Left lung (tissue), 10 donors: ENCODE results near the gene TMPRSS11E. TPM values are rescaled to one million over a fixed set of nuclear protein-coding genes. Genes with fewer than 3 reads are reported as not detected.
"Not testable (repeated sequence)": the region's sequence is repeated elsewhere in the genome, so short reads cannot be mapped to it uniquely, and the experiment has no call there.

Source experiments
- ATAC-seq: fragments of 200-7000 bp; cut with Tn5 transposase; one replicate; pipeline ENCODE4 v1.9.1; 2020; ENCODE audit warnings: moderate library complexity
- DNase-seq, 4 donors: peaks; one replicate each; pipeline ENCODE4 v3.0.0-alpha.2; 2013 to 2020
- H3K27ac ChIP-seq, 2 donors: fragments of 200-600 bp; sonication (generic) in 1 of 2; one replicate each; pipeline versions ENCODE4 v1.5.0 to v1.8.0; 2020 to 2021
- H3K27me3 ChIP-seq, 2 donors: fragments of 200-600 bp; sonication (generic) in 1 of 2; one replicate each; pipeline versions ENCODE4 v1.5.0 to v1.8.0; 2020 to 2021
- H3K36me3 ChIP-seq, 2 donors: fragments of 200-600 bp; sonication (generic) in 1 of 2; one replicate each; pipeline versions ENCODE4 v1.5.0 to v1.8.0; 2020 to 2021
- H3K4me1 ChIP-seq, 2 donors: fragments of 200-600 bp; one replicate each; pipeline ENCODE4 v1.8.0; 2021
- H3K4me3 ChIP-seq, 2 donors: fragments of 200-600 bp; sonication (generic) in 1 of 2; one replicate each; pipeline versions ENCODE4 v1.5.0 to v1.8.0; 2020 to 2021; ENCODE audit warnings: mild to moderate bottlenecking in 1 of 2
- H3K9me3 ChIP-seq, 2 donors: fragments of 200-600 bp; sonication (generic) in 1 of 2; one replicate each; pipeline versions ENCODE4 v1.5.0 to v1.8.0; 2020 to 2021
- intact Hi-C, 2 donors: fragments of 100-400 bp; cut with DNase I; formaldehyde crosslinking; loops; one replicate each; pipeline versions ENCODE4 v1.11.2 to v1.14.2; 2022
- polyA plus RNA-seq, 6 donors: library from polyadenylated mRNA; unstranded; fragments of 120-200 nt; gene quantifications; one replicate each; pipeline ENCODE4 v1.2.1, GENCODE V29; 2013; ENCODE audit not compliant: insufficient read length in 6 of 6
- total RNA-seq, 2 donors: library from RNA; stranded (reverse); fragmentation: NEBNext Ultra II Directional; extraction: Animal tissue kit (Norgen Biotek cat#: 25700); gene quantifications; one replicate each; pipeline ENCODE4 v1.2.1, GENCODE V29; 2021
- TF ChIP-seq, protein P1 (sequence below), 2 donors: fragments of 200-600 bp; sonication (generic) in 1 of 2; IDR thresholded peaks; one replicate each; pipeline versions ENCODE4 v1.5.0 to v1.8.0; 2021; ENCODE audit warnings: antibody characterized with exemption in 2 of 2
- donor health status: DM: no; HTN: yes; CAD: no.
- donor health status: DM: no; HTN: no; CAD: no.

The TMPRSS11E gene
- total and polyA plus RNA-seq, 8 donors, result 0.15 to 0.55 (median 0.19) TPM; not detected in 2

DNA sequence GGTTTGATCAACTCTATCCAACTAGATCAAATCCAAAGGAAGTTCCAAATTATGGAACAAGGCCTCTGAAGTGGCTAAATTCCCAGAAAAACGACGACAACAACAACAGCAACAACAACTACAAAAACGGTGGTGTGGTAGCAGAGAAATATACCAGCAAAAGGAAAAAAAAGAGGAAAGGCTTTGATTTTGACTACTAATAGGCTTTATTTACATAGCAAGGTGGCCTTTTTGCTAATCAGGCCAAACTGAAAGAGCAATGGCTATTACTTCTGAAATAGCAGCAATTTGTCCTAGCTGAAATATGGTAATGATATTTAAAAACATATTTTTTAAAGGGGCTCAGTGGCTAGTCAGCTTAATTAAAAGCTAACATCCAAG, 40.8 kb upstream of the TMPRSS11E start:
- no peak for ATAC-seq

DNA sequence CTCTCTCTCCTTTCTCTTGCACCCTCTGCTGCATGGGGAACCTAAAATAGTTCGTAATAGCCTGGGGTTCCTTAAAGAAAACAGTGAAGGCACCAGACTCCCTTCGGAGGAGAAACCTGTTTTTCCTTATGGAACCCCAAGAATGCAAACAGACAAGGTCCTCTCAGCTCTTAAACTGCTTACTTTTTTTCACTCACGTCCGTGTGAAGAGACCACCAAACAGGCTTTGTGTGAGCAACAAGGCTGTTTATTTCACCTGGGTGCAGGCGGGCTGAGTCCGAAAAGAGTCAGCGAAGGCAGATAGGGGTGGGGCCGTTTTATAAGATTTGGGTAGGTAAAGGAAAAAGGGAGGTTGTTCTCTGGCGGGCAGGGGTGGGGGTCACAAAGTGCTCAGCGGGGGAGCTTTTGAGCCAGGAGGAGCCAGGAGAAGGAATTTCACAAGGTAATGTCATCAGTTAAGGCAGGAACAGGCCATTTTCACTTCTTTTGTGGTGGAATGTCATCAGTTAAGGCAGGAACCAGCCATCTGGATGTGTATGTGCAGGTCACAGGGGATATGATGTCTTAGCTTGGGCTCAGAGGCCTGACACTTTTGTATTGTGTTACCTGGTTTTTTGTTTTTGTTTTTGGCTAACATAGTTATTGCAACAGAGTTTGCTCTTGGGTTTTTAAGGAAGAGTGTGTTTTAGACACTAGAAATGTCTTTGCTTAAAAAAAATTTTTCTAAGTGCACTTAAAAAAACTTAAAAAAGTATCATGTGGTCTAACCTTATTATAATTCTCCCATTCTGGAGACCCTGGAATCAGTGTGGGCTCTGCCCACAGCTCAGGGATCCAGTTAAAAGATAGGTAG, 40.0 kb upstream of the TMPRSS11E start:
- ATAC-seq, H3K36me3 ChIP-seq: not testable (repeated sequence)

More for the DNA sequence above, 40.8 kb upstream of the TMPRSS11E start:
- DNase-seq, result no peak
- no peaks in the 10 kb centered on the region for H3K4me1 ChIP-seq
- H3K4me3 ChIP-seq, result no peak overlapping the region
- TF ChIP-seq, protein P1, sequence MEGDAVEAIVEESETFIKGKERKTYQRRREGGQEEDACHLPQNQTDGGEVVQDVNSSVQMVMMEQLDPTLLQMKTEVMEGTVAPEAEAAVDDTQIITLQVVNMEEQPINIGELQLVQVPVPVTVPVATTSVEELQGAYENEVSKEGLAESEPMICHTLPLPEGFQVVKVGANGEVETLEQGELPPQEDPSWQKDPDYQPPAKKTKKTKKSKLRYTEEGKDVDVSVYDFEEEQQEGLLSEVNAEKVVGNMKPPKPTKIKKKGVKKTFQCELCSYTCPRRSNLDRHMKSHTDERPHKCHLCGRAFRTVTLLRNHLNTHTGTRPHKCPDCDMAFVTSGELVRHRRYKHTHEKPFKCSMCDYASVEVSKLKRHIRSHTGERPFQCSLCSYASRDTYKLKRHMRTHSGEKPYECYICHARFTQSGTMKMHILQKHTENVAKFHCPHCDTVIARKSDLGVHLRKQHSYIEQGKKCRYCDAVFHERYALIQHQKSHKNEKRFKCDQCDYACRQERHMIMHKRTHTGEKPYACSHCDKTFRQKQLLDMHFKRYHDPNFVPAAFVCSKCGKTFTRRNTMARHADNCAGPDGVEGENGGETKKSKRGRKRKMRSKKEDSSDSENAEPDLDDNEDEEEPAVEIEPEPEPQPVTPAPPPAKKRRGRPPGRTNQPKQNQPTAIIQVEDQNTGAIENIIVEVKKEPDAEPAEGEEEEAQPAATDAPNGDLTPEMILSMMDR (IDR thresholded peaks at IDR 0.05), result no peak
- H3K36me3 ChIP-seq, result no peaks in the 10 kb centered on the region
- H3K27me3 ChIP-seq, result no peaks in the 10 kb centered on the region
- no peak overlapping the region for H3K27ac ChIP-seq
- H3K9me3 ChIP-seq, result no peaks in the 10 kb centered on the region
- intact Hi-C loops, result no loop called here

DNA sequence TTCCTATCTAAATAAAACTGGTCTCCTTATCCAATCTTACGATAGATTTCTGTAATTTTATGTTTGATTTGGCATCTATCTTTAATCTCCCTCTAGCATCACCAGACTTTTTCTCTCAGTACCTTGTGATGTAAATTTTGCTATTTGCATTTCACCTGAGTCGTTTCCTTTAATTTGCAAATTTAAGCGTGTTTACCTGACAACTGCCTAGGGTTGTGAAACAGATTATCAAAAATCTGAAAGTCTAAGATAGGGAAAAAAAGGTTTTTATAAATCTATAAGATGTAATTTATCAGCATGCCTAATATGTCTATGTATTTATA, 39.4 kb upstream of the TMPRSS11E start:
- intact Hi-C loops, result no loop called here
- H3K27ac ChIP-seq, result no peak overlapping the region

More for the DNA sequence above, 40.0 kb upstream of the TMPRSS11E start:
- intact Hi-C loops, H3K4me3 ChIP-seq, H3K27me3 ChIP-seq, H3K4me1 ChIP-seq, H3K9me3 ChIP-seq, DNase-seq, H3K27ac ChIP-seq: not testable (repeated sequence)

DNA sequence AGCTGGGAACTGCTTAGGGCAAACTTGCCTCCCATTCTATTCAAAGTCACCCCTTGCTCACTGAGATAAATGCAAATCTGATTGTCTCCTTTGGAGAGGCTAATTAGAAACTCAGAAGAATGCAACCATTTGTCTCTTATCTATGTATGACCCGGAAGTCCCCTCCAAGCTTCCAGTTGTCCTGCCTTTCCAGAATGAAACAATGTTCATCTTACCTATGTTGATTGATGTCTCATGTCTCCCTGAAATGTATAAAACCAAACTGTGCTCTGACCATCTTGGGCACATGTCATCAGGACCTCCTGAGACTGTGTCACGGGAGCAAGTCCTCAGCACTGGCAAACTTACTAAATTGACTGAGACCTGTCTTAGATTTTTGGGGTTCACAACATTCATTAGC, 37.1 kb upstream of the TMPRSS11E start:
- DNase-seq, result no peak
- intact Hi-C loops, result no loop called here
- ATAC-seq, result no peak
- Histone ChIP-seq H3K4me3 (no peak overlapping the region), H3K9me3 (no peaks in the 10 kb centered on the region), H3K27ac (no peak overlapping the region), H3K27me3 (no peaks in the 10 kb centered on the region), H3K36me3 (no peaks in the 10 kb centered on the region), H3K4me1 (no peaks in the 10 kb centered on the region)
- TF ChIP-seq, protein P1 (IDR thresholded peaks at IDR 0.05), result no peak

More for the DNA sequence above, 39.4 kb upstream of the TMPRSS11E start:
- ATAC-seq, result no peak
- Histone ChIP-seq H3K9me3 (no peaks in the 10 kb centered on the region), H3K4me1 (no peaks in the 10 kb centered on the region), H3K4me3 (no peak overlapping the region), H3K27me3 (no peaks in the 10 kb centered on the region), H3K36me3 (no peaks in the 10 kb centered on the region)
- DNase-seq, result no peak
- TF ChIP-seq, protein P1 (IDR thresholded peaks at IDR 0.05), result no peak

DNA sequence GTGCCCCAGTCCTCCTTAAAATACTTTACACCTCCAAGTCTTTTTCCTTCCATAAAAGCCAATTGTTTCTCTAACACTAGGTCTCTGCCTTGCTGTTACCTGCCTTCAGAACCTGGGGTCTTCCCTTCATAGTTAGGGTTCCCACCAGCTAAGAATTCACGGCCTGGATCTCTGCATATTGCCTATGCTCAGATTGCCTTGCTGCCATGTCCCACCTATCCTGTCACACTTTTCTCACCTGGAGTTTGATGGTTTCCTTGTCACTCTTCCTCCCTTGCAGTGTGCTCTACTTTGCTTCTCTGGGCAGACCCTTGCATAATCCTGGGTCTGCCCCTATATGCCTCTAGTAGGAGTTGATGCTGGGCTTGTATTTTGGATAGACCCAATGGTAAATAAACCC, 36.6 kb upstream of the TMPRSS11E start:
- no peak overlapping the region for H3K27ac ChIP-seq
- intact Hi-C loops, result no loop called here
- ATAC-seq (no peak), DNase-seq (no peak)
- no peaks in the 10 kb centered on the region for H3K36me3 ChIP-seq
- H3K4me3 ChIP-seq, result no peak overlapping the region
- TF ChIP-seq, protein P1 (IDR thresholded peaks at IDR 0.05), result no peak
- no peaks in the 10 kb centered on the region for H3K9me3 ChIP-seq
- H3K4me1 ChIP-seq, result no peaks in the 10 kb centered on the region
- H3K27me3 ChIP-seq, result no peaks in the 10 kb centered on the region

DNA sequence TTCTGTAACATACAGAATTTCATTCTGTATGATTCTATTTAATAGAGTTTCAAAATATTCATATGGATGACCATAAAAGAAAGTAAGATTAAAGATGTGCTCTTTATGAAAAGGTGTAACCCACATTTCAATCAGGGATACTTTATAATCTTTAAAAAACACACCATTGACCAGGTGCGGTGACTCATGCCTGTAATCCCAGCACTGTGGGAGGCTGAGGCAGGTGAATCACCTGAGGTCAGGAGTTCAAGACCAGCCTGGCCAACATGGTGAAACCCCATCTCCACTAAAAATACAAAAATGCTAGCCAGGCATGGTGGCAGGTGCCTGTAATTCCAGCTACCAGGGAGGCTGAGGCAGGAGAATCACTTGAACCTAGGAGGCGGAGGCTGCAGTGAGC, 35.2 kb upstream of the TMPRSS11E start:
- H3K9me3 ChIP-seq, result not testable (repeated sequence)

More for the DNA sequence above, 35.2 kb upstream of the TMPRSS11E start:
- H3K4me3 ChIP-seq, DNase-seq, H3K4me1 ChIP-seq, H3K36me3 ChIP-seq, ATAC-seq, H3K27ac ChIP-seq, H3K27me3 ChIP-seq, intact Hi-C loops: not testable (repeated sequence)
